HEK293 (cell line): ENCODE results near the gene DDIT4.

Source experiments
- GLI2 ChIP-seq: fragments of 450-650 bp; formaldehyde crosslinking; IDR thresholded peaks from 2 replicates; pipeline ENCODE4; 2017; ENCODE audit warnings: missing biosample characterization, missing genetic modification characterization, low read depth, borderline replicate concordance
- HOXC10 ChIP-seq: sonication (generic); formaldehyde crosslinking; IDR thresholded peaks from 2 replicates; pipeline ENCODE4 v1.8.1; 2023; ENCODE audit warnings: mild to moderate bottlenecking, missing genetic modification reagents
- KLF1 ChIP-seq: fragments of 450-650 bp; formaldehyde crosslinking; IDR thresholded peaks from 2 replicates; pipeline ENCODE4 v1.5.1; 2016; ENCODE audit warnings: missing biosample characterization, missing genetic modification characterization
- KLF16 ChIP-seq: fragments of 450-650 bp; formaldehyde crosslinking; IDR thresholded peaks from 2 replicates; pipeline ENCODE4 v1.5.1; 2017; ENCODE audit warnings: missing biosample characterization, missing genetic modification characterization
- RBAK ChIP-seq: fragments of 450-650 bp; formaldehyde crosslinking; IDR thresholded peaks from 2 replicates; pipeline ENCODE4 v1.5.1; 2016; ENCODE audit warnings: missing biosample characterization, missing genetic modification characterization
- SP3 ChIP-seq: fragments of 450-650 bp; formaldehyde crosslinking; IDR thresholded peaks from 2 replicates; pipeline ENCODE4 v1.5.1; 2016; ENCODE audit warnings: missing biosample characterization, missing genetic modification characterization
- YY2 ChIP-seq: fragments of 450-650 bp; formaldehyde crosslinking; IDR thresholded peaks from 2 replicates; pipeline ENCODE4 v1.5.1; 2016; ENCODE audit warnings: missing biosample characterization, missing genetic modification characterization
- ZFP3 ChIP-seq: fragments of 450-650 bp; formaldehyde crosslinking; IDR thresholded peaks from 2 replicates; pipeline ENCODE4 v1.5.1; 2016; ENCODE audit warnings: low read depth, missing biosample characterization, missing genetic modification characterization
- ZFP69B ChIP-seq: fragments of 450-650 bp; formaldehyde crosslinking; IDR thresholded peaks from 2 replicates; pipeline ENCODE4 v1.5.1; 2016; ENCODE audit warnings: missing biosample characterization, missing genetic modification characterization
- ZIC2 ChIP-seq: fragments of 450-650 bp; formaldehyde crosslinking; IDR thresholded peaks from 2 replicates; pipeline ENCODE4 v1.5.1; 2016; ENCODE audit warnings: missing biosample characterization, missing genetic modification characterization
- ZNF132 ChIP-seq: fragments of 450-650 bp; formaldehyde crosslinking; IDR thresholded peaks from 2 replicates; pipeline ENCODE4 v1.5.1; 2017; ENCODE audit warnings: missing biosample characterization, missing genetic modification characterization, borderline replicate concordance
- ZNF146 ChIP-seq: fragments of 450-650 bp; formaldehyde crosslinking; IDR thresholded peaks from 2 replicates; pipeline ENCODE4 v1.5.1; 2016; ENCODE audit warnings: missing biosample characterization, missing genetic modification characterization
- ZNF16 ChIP-seq: fragments of 450-650 bp; formaldehyde crosslinking; IDR thresholded peaks from 2 replicates; pipeline ENCODE4 v1.5.1; 2016; ENCODE audit warnings: low read depth, missing biosample characterization, missing genetic modification characterization
- ZNF175 ChIP-seq: fragments of 450-650 bp; formaldehyde crosslinking; IDR thresholded peaks from 2 replicates; pipeline ENCODE4 v1.5.1; 2016; ENCODE audit warnings: missing biosample characterization, missing genetic modification characterization
- ZNF274 ChIP-seq, 2 experiments: fragments of 200-500 bp in 1 of 2; fragments of 450-650 bp in 1 of 2; sonication (Bioruptor generic) in 1 of 2; formaldehyde crosslinking in 1 of 2; IDR thresholded peaks; 2 replicates each; pipeline versions ENCODE4 v1.5.1 to v1.6.1; 2014 to 2016; ENCODE audit warnings: borderline replicate concordance in 1 of 2, inconsistent platforms in 1 of 2, low read length in 1 of 2, missing biosample characterization in 1 of 2, missing genetic modification characterization in 1 of 2
- ZNF366 ChIP-seq: fragments of 450-650 bp; formaldehyde crosslinking; conservative IDR thresholded peaks from 2 replicates; pipeline ENCODE4 v1.5.1; 2016; ENCODE audit warnings: missing biosample characterization, missing genetic modification characterization
- ZNF426 ChIP-seq: fragments of 450-650 bp; formaldehyde crosslinking; IDR thresholded peaks from 2 replicates; pipeline ENCODE4 v1.5.1; 2017; ENCODE audit warnings: missing biosample characterization, missing genetic modification characterization, mild to moderate bottlenecking, inconsistent platforms, moderate library complexity
- ZNF473 ChIP-seq: fragments of 450-650 bp; formaldehyde crosslinking; IDR thresholded peaks from 2 replicates; pipeline ENCODE4 v1.5.1; 2017; ENCODE audit warnings: missing biosample characterization, missing genetic modification characterization
- ZNF514 ChIP-seq: fragments of 450-650 bp; formaldehyde crosslinking; IDR thresholded peaks from 2 replicates; pipeline ENCODE4 v1.5.1; 2016; ENCODE audit warnings: missing biosample characterization, missing genetic modification characterization
- ZNF658 ChIP-seq: fragments of 450-650 bp; formaldehyde crosslinking; IDR thresholded peaks from 2 replicates; pipeline ENCODE4; 2016; ENCODE audit warnings: missing biosample characterization, missing genetic modification characterization
- ZSCAN30 ChIP-seq: fragments of 450-650 bp; IDR thresholded peaks from 2 replicates; pipeline ENCODE4 v1.5.1; 2018; ENCODE audit warnings: missing biosample characterization, mild to moderate bottlenecking, missing genetic modification characterization, moderate library complexity
- TF ChIP-seq, protein P1 (sequence below): fragments of 450-650 bp; formaldehyde crosslinking; IDR thresholded peaks from 2 replicates; pipeline ENCODE4 v1.5.1; 2016; ENCODE audit warnings: missing biosample characterization, missing genetic modification characterization
- TF ChIP-seq, protein P2 (sequence below): fragments of 450-650 bp; formaldehyde crosslinking; IDR thresholded peaks from 2 replicates; pipeline ENCODE4 v1.5.1; 2017; ENCODE audit warnings: missing biosample characterization, missing genetic modification characterization
- TF ChIP-seq, protein P3 (sequence below): fragments of 450-650 bp; formaldehyde crosslinking; IDR thresholded peaks from 2 replicates; pipeline ENCODE4 v1.5.1; 2016; ENCODE audit warnings: missing biosample characterization, missing genetic modification characterization, borderline replicate concordance
- TF ChIP-seq, protein P4 (sequence below): fragments of 450-650 bp; formaldehyde crosslinking; IDR thresholded peaks from 2 replicates; pipeline ENCODE4 v1.5.0; 2017; ENCODE audit warnings: missing biosample characterization, missing genetic modification characterization, borderline replicate concordance
- TF ChIP-seq, protein P5 (sequence below): fragments of 450-650 bp; formaldehyde crosslinking; IDR thresholded peaks from 2 replicates; pipeline ENCODE4 v1.5.1; 2016; ENCODE audit warnings: missing biosample characterization, missing genetic modification characterization, low read depth

Gene DDIT4

DNA sequence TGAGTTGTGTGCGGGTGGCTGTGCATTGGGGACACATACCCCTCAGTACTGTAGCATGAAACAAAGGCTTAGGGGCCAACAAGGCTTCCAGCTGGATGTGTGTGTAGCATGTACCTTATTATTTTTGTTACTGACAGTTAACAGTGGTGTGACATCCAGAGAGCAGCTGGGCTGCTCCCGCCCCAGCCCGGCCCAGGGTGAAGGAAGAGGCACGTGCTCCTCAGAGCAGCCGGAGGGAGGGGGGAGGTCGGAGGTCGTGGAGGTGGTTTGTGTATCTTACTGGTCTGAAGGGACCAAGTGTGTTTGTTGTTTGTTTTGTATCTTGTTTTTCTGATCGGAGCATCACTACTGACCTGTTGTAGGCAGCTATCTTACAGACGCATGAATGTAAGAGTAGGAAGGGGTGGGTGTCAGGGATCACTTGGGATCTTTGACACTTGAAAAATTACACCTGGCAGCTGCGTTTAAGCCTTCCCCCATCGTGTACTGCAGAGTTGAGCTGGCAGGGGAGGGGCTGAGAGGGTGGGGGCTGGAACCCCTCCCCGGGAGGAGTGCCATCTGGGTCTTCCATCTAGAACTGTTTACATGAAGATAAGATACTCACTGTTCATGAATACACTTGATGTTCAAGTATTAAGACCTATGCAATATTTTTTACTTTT, 1.8 kb downstream of the DDIT4 start (continued):
- TF ChIP-seq, protein P1, sequence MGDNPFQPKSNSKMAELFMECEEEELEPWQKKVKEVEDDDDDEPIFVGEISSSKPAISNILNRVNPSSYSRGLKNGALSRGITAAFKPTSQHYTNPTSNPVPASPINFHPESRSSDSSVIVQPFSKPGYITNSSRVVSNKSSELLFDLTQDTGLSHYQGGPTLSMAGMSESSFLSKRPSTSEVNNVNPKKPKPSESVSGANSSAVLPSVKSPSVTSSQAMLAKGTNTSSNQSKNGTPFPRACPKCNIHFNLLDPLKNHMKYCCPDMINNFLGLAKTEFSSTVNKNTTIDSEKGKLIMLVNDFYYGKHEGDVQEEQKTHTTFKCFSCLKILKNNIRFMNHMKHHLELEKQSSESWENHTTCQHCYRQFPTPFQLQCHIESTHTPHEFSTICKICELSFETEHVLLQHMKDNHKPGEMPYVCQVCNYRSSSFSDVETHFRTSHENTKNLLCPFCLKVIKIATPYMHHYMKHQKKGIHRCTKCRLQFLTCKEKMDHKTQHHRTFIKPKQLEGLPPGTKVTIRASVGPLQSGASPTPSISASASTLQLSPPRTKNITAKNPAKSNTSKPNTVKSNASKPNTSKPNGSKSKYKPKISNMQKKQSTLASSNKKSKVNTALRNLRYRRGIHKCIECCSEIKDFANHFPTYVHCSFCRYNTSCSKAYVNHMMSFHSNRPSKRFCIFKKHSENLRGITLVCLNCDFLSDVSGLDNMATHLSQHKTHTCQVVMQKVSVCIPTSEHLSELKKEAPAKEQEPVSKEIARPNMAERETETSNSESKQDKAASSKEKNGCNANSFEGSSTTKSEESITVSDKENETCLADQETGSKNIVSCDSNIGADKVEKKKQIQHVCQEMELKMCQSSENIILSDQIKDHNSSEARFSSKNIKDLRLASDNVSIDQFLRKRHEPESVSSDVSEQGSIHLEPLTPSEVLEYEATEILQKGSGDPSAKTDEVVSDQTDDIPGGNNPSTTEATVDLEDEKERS (tag by site-specific recombination) = no peak
- peak; percentile 69; the same call in 1 of the 2 replicates for TF ChIP-seq KLF1 (tag by site-specific recombination)
- no peak for TF ChIP-seq ZNF426
- no peak for TF ChIP-seq ZFP3 (tag by site-specific recombination)
- TF ChIP-seq HOXC10 (CRISPR knock-in tag) = no peak
- TF ChIP-seq ZNF132 (tag by site-specific recombination) = no peak
- TF ChIP-seq, protein P2, sequence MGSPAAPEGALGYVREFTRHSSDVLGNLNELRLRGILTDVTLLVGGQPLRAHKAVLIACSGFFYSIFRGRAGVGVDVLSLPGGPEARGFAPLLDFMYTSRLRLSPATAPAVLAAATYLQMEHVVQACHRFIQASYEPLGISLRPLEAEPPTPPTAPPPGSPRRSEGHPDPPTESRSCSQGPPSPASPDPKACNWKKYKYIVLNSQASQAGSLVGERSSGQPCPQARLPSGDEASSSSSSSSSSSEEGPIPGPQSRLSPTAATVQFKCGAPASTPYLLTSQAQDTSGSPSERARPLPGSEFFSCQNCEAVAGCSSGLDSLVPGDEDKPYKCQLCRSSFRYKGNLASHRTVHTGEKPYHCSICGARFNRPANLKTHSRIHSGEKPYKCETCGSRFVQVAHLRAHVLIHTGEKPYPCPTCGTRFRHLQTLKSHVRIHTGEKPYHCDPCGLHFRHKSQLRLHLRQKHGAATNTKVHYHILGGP (tag by site-specific recombination) = no peak
- no peak for TF ChIP-seq YY2
- TF ChIP-seq ZFP69B (tag by site-specific recombination) = no peak
- TF ChIP-seq, protein P3, sequence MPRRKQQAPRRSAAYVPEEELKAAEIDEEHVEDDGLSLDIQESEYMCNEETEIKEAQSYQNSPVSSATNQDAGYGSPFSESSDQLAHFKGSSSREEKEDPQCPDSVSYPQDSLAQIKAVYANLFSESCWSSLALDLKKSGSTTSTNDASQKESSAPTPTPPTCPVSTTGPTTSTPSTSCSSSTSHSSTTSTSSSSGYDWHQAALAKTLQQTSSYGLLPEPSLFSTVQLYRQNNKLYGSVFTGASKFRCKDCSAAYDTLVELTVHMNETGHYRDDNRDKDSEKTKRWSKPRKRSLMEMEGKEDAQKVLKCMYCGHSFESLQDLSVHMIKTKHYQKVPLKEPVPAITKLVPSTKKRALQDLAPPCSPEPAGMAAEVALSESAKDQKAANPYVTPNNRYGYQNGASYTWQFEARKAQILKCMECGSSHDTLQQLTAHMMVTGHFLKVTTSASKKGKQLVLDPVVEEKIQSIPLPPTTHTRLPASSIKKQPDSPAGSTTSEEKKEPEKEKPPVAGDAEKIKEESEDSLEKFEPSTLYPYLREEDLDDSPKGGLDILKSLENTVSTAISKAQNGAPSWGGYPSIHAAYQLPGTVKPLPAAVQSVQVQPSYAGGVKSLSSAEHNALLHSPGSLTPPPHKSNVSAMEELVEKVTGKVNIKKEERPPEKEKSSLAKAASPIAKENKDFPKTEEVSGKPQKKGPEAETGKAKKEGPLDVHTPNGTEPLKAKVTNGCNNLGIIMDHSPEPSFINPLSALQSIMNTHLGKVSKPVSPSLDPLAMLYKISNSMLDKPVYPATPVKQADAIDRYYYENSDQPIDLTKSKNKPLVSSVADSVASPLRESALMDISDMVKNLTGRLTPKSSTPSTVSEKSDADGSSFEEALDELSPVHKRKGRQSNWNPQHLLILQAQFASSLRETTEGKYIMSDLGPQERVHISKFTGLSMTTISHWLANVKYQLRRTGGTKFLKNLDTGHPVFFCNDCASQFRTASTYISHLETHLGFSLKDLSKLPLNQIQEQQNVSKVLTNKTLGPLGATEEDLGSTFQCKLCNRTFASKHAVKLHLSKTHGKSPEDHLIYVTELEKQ (tag by site-specific recombination) = no peak
- TF ChIP-seq ZNF658 (tag by site-specific recombination) = no peak
- TF ChIP-seq ZNF175 (tag by site-specific recombination) = no peak
- no peak for TF ChIP-seq ZSCAN30 (tag by site-specific recombination)
- no peak for TF ChIP-seq ZNF473 (tag by site-specific recombination)
- TF ChIP-seq, protein P4, sequence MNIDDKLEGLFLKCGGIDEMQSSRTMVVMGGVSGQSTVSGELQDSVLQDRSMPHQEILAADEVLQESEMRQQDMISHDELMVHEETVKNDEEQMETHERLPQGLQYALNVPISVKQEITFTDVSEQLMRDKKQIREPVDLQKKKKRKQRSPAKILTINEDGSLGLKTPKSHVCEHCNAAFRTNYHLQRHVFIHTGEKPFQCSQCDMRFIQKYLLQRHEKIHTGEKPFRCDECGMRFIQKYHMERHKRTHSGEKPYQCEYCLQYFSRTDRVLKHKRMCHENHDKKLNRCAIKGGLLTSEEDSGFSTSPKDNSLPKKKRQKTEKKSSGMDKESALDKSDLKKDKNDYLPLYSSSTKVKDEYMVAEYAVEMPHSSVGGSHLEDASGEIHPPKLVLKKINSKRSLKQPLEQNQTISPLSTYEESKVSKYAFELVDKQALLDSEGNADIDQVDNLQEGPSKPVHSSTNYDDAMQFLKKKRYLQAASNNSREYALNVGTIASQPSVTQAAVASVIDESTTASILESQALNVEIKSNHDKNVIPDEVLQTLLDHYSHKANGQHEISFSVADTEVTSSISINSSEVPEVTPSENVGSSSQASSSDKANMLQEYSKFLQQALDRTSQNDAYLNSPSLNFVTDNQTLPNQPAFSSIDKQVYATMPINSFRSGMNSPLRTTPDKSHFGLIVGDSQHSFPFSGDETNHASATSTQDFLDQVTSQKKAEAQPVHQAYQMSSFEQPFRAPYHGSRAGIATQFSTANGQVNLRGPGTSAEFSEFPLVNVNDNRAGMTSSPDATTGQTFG = no peak
- TF ChIP-seq ZNF514 (tag by site-specific recombination) = no peak
- no peak for TF ChIP-seq GLI2
- TF ChIP-seq ZNF146 (tag by site-specific recombination) = no peak
- no peak for TF ChIP-seq ZNF366
- TF ChIP-seq ZNF274 (IDR thresholded peaks at IDR 0.05; ENCODE audit: low read length) = no peak
- no peak for TF ChIP-seq ZNF274 (tag by site-specific recombination; IDR thresholded peaks at IDR 0.05; ENCODE audit: borderline replicate concordance)
- no peak for TF ChIP-seq ZNF16 (tag by site-specific recombination)
- TF ChIP-seq, protein P5, sequence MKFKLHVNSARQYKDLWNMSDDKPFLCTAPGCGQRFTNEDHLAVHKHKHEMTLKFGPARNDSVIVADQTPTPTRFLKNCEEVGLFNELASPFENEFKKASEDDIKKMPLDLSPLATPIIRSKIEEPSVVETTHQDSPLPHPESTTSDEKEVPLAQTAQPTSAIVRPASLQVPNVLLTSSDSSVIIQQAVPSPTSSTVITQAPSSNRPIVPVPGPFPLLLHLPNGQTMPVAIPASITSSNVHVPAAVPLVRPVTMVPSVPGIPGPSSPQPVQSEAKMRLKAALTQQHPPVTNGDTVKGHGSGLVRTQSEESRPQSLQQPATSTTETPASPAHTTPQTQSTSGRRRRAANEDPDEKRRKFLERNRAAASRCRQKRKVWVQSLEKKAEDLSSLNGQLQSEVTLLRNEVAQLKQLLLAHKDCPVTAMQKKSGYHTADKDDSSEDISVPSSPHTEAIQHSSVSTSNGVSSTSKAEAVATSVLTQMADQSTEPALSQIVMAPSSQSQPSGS = no peak
- peak; percentile 61 for TF ChIP-seq SP3
- no peak for TF ChIP-seq RBAK (tag by site-specific recombination)
- peak; percentile 47; the same call in 1 of the 2 replicates for TF ChIP-seq KLF16 (tag by site-specific recombination)
- TF ChIP-seq ZIC2 (tag by site-specific recombination) = no peak; the same call in 1 of the 2 replicates
